ENCODE results near the gene RBBP4. TPM values are rescaled to one million over a fixed set of nuclear protein-coding genes. Genes with fewer than 3 reads are reported as not detected.
"Not testable (repeated sequence)": the region's sequence is repeated elsewhere in the genome, so short reads cannot be mapped to it uniquely, and the experiment has no call there.

RBBP4 gene
- total RNA-seq, 2 donors from 2014 or later: 521 to 678 TPM

DNA sequence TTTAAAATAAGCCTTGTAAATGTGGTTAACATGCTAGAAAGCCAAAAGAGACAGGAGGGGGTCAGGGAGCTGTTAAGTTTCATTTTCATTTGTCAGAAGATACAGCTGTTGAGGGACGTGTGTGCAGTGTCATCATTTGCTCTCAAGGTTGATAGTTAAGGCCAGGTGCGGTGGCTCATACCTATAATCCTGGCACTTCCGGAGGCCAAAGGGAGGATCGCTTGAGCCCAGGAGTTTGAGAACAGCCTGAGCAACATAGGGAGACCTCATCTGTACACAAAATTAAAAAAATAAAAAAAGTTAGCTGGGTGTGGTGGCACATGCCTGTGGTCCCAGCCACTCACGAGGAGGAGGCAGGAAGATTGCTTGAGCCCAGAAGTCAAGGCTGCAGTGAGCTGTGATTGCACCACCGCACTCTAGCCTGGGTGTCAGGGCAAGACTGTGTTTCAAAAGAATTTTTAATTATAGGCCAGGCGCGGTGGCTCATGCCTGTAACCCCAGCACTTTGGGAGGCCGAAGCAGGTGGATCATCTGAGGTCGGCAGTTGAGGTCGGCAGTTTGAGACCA lies 23.3 kb upstream of the RBBP4 start:
- DNase-seq: no peak
- TF ChIP-seq, protein P1, sequence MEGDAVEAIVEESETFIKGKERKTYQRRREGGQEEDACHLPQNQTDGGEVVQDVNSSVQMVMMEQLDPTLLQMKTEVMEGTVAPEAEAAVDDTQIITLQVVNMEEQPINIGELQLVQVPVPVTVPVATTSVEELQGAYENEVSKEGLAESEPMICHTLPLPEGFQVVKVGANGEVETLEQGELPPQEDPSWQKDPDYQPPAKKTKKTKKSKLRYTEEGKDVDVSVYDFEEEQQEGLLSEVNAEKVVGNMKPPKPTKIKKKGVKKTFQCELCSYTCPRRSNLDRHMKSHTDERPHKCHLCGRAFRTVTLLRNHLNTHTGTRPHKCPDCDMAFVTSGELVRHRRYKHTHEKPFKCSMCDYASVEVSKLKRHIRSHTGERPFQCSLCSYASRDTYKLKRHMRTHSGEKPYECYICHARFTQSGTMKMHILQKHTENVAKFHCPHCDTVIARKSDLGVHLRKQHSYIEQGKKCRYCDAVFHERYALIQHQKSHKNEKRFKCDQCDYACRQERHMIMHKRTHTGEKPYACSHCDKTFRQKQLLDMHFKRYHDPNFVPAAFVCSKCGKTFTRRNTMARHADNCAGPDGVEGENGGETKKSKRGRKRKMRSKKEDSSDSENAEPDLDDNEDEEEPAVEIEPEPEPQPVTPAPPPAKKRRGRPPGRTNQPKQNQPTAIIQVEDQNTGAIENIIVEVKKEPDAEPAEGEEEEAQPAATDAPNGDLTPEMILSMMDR (conservative IDR thresholded peaks at IDR 0.05): no peak
- no peak overlapping the region for H3K4me3 ChIP-seq (ENCODE audit: low read length)
- no peak overlapping the region for H3K27ac Mint-ChIP-seq
- no peak overlapping the region for H3K27ac ChIP-seq (ENCODE audit: low read depth, low read length)
- no peak overlapping the region for H3K4me3 Mint-ChIP-seq
- no peaks in the 10 kb centered on the region for H3K4me1 Mint-ChIP-seq
- no peaks in the 10 kb centered on the region for H3K27me3 Mint-ChIP-seq (ENCODE audit: insufficient read depth)
- H3K4me1 ChIP-seq (ENCODE audit: control insufficient read depth, insufficient read depth, low read length): no peaks in the 10 kb centered on the region
- peaks cover 60% of the 10 kb centered on the region for H3K36me3 ChIP-seq (ENCODE audit: control insufficient read depth, insufficient read depth, low read length)
- no peaks in the 10 kb centered on the region for H3K9me3 Mint-ChIP-seq
- WGBS, 2 experiments (ENCODE audit: insufficient coverage in 1 of 2, insufficient read length in 1 of 2): 92 to 96% methylated on average over 10 to 11 of the region's 11 CpGs
- H3K9me3 ChIP-seq (ENCODE audit: control insufficient read depth, low read length): no peaks in the 10 kb centered on the region
- no peaks in the 10 kb centered on the region for H3K27me3 ChIP-seq (ENCODE audit: control insufficient read depth, insufficient read depth, low read length, poor library complexity, severe bottlenecking)
- no peak overlapping the region for H3K9ac ChIP-seq (ENCODE audit: extremely low read depth, low read length, poor library complexity, severe bottlenecking)
- peaks cover 58% of the 10 kb centered on the region for H3K36me3 Mint-ChIP-seq (ENCODE audit: low read depth)

GRCh38 chr1:32630173-32630572 lies 20.8 kb upstream of the RBBP4 start:
- H3K36me3 Mint-ChIP-seq (ENCODE audit: low read depth): peaks cover 59% of the 10 kb centered on the region
- H3K27ac ChIP-seq (ENCODE audit: low read depth, low read length); H3K4me3 Mint-ChIP-seq; H3K4me1 Mint-ChIP-seq; H3K9me3 ChIP-seq (ENCODE audit: control insufficient read depth, low read length); H3K9ac ChIP-seq (ENCODE audit: extremely low read depth, low read length, poor library complexity, severe bottlenecking); H3K4me3 ChIP-seq (ENCODE audit: low read length); H3K9me3 Mint-ChIP-seq; H3K4me1 ChIP-seq (ENCODE audit: control insufficient read depth, insufficient read depth, low read length); DNase-seq; H3K27me3 ChIP-seq (ENCODE audit: control insufficient read depth, insufficient read depth, low read length, poor library complexity, severe bottlenecking); H3K27me3 Mint-ChIP-seq (ENCODE audit: insufficient read depth); H3K27ac Mint-ChIP-seq: not testable (repeated sequence)
- 96 to 98% methylated on average over 4 of the region's 4 CpGs for WGBS, 2 experiments (ENCODE audit: insufficient coverage in 1 of 2, insufficient read length in 1 of 2)
- H3K36me3 ChIP-seq (ENCODE audit: control insufficient read depth, insufficient read depth, low read length): peaks cover 71% of the 10 kb centered on the region

GRCh38 chr1:32632829-32633228 lies 18.2 kb upstream of the RBBP4 start:
- H3K27ac Mint-ChIP-seq: peak overlapping the region; percentile 36
- no peaks in the 10 kb centered on the region for H3K9me3 Mint-ChIP-seq
- no peak overlapping the region for H3K4me3 ChIP-seq (ENCODE audit: low read length)
- no peak overlapping the region for H3K9ac ChIP-seq (ENCODE audit: extremely low read depth, low read length, poor library complexity, severe bottlenecking)
- H3K4me1 ChIP-seq (ENCODE audit: control insufficient read depth, insufficient read depth, low read length): peaks cover 3% of the 10 kb centered on the region
- H3K4me3 Mint-ChIP-seq: no peak overlapping the region
- no peaks in the 10 kb centered on the region for H3K27me3 Mint-ChIP-seq (ENCODE audit: insufficient read depth)
- H3K27me3 ChIP-seq (ENCODE audit: control insufficient read depth, insufficient read depth, low read length, poor library complexity, severe bottlenecking): no peaks in the 10 kb centered on the region
- TF ChIP-seq, protein P1 (conservative IDR thresholded peaks at IDR 0.05): no peak
- DNase-seq: no peak
- WGBS, 2 experiments (ENCODE audit: insufficient coverage in 1 of 2, insufficient read length in 1 of 2): 67 to 75% methylated on average over 2 of the region's 2 CpGs
- H3K36me3 Mint-ChIP-seq (ENCODE audit: low read depth): peaks cover 56% of the 10 kb centered on the region
- H3K36me3 ChIP-seq (ENCODE audit: control insufficient read depth, insufficient read depth, low read length): peaks cover 64% of the 10 kb centered on the region
- H3K4me1 Mint-ChIP-seq: peaks cover 16% of the 10 kb centered on the region
- H3K9me3 ChIP-seq (ENCODE audit: control insufficient read depth, low read length): no peaks in the 10 kb centered on the region
- H3K27ac ChIP-seq (ENCODE audit: low read depth, low read length): no peak overlapping the region

All from endodermal cell (in vitro differentiated cells).